SK-N-SH (cell line): ENCODE measurements around the gene HSPB2. TPM values are rescaled to one million over a fixed set of nuclear protein-coding genes. Genes with fewer than 3 reads are reported as not detected.

Experiments
- CTCF ChIA-PET: fragments of 300-600, 350-600 bp; formaldehyde crosslinking; extraction: SDS; loops from one replicate; lab custom pipeline; 2021; lab: Yijun Ruan, JAX
- POLR2A ChIA-PET: fragments of 350-600 bp; sonication (Branson Sonifier 250); formaldehyde crosslinking; extraction: SDS; loops from one replicate; lab custom pipeline; 2020; ENCODE audit warnings: antibody characterized with exemption, inconsistent platforms; lab: Yijun Ruan, JAX
- DNase-seq: peaks from one replicate; pipeline ENCODE4 v3.0.0; 2012
- H2AFZ ChIP-seq: fragments of 200-600 bp; sonication (generic); 2 replicates; pipeline ENCODE4 v1.8.1; 2016; ENCODE audit warnings: antibody characterized with exemption, mild to moderate bottlenecking, low read depth
- H3F3A ChIP-seq: fragments of 200-600 bp; sonication (generic); replicated peaks from 2 replicates; pipeline ENCODE3; 2016; ENCODE audit warnings: antibody characterized with exemption, mild to moderate bottlenecking; ENCODE audit not compliant: insufficient read depth
- H3K27ac ChIP-seq, 2 experiments: fragments of 200-500 bp in 1 of 2; fragments of 200-600 bp in 1 of 2; sonication (Bioruptor generic) in 1 of 2; sonication (generic), shearing (Covaris generic) in 1 of 2; 2 replicates each; pipeline versions ENCODE4 v1.5.1 to v1.6.1; 2014 to 2016; ENCODE audit warnings: low read depth in 2 of 2, inconsistent platforms in 1 of 2, low read length in 1 of 2, mild to moderate bottlenecking in 1 of 2, mixed read lengths in 1 of 2
- H3K27me3 ChIP-seq: fragments of 200-600 bp; sonication (generic), shearing (Covaris generic); 2 replicates; pipeline ENCODE4 v1.6.1; 2016; ENCODE audit warnings: mixed run types; ENCODE audit not compliant: insufficient read depth
- H3K36me3 ChIP-seq, 2 experiments: fragments of 200-500 bp in 1 of 2; fragments of 200-600 bp in 1 of 2; sonication (Bioruptor generic) in 1 of 2; sonication (generic) in 1 of 2; replicated peaks in 1 of 2; 2 replicates each; pipeline versions ENCODE3 to v1.5.1; 2014 to 2016; ENCODE audit warnings: low read length in 1 of 2, mild to moderate bottlenecking in 1 of 2; ENCODE audit not compliant: insufficient read depth in 2 of 2, control insufficient read depth in 1 of 2
- H3K4me1 ChIP-seq, 2 experiments: fragments of 200-500 bp in 1 of 2; fragments of 200-600 bp in 1 of 2; sonication (Bioruptor generic) in 1 of 2; sonication (generic), shearing (Covaris generic) in 1 of 2; 2 replicates each; pipeline versions ENCODE4 v1.5.1 to v1.6.1; 2014 to 2016; ENCODE audit warnings: low read depth in 1 of 2, low read length in 1 of 2, mixed run types in 1 of 2; ENCODE audit not compliant: insufficient read depth in 2 of 2, control insufficient read depth in 1 of 2
- H3K4me2 ChIP-seq: fragments of 200-600 bp; sonication (generic), shearing (Covaris generic); 2 replicates; pipeline ENCODE4 v1.6.1; 2017; ENCODE audit warnings: mixed run types
- H3K4me3 ChIP-seq, 2 experiments: fragments of 200-500 bp in 1 of 2; fragments of 200-600 bp in 1 of 2; sonication (Bioruptor generic) in 1 of 2; sonication (generic), shearing (Covaris generic) in 1 of 2; 2 replicates each; pipeline versions ENCODE4 v1.5.1 to v1.8.1; 2014 to 2016; ENCODE audit warnings: low read depth in 2 of 2, inconsistent platforms in 1 of 2, low read length in 1 of 2, mild to moderate bottlenecking in 1 of 2, mixed read lengths in 1 of 2, moderate library complexity in 1 of 2
- H3K79me2 ChIP-seq: fragments of 200-600 bp; sonication (generic); 2 replicates; pipeline ENCODE4 v1.8.1; 2017; ENCODE audit warnings: mild to moderate bottlenecking; ENCODE audit not compliant: insufficient read depth
- H3K9ac ChIP-seq: fragments of 200-600 bp; sonication (generic); 2 replicates; pipeline ENCODE4 v1.6.1; 2017; ENCODE audit warnings: mixed run types
- H3K9me2 ChIP-seq: fragments of 200-600 bp; sonication (generic); 2 replicates; pipeline ENCODE4 v1.6.1; 2017; ENCODE audit warnings: mixed run types
- H3K9me3 ChIP-seq: fragments of 200-600 bp; sonication (generic); 2 replicates; pipeline ENCODE4 v1.6.1; 2017; ENCODE audit warnings: mixed run types, mild to moderate bottlenecking, moderate library complexity
- H4K20me1 ChIP-seq: fragments of 200-600 bp; sonication (generic); 2 replicates; pipeline ENCODE4 v1.6.1; 2017; ENCODE audit warnings: mild to moderate bottlenecking, mixed run types; ENCODE audit not compliant: insufficient read depth
- CHD2 ChIP-seq: fragments of 150-350 bp; IDR thresholded peaks from 2 replicates; pipeline ENCODE4 v1.6.1; 2018; ENCODE audit warnings: low read length; ENCODE audit not compliant: partially characterized antibody
- ELF1 ChIP-seq: IDR thresholded peaks from 2 replicates; pipeline ENCODE4 v1.4.0; 2012
- EP300 ChIP-seq, 2 experiments: IDR thresholded peaks; 2 replicates each; pipeline versions ENCODE4 v1.4.0 to v1.6.1; 2012; ENCODE audit warnings: borderline replicate concordance in 1 of 2, low read depth in 1 of 2, low read length in 1 of 2
- EZH2phosphoT487 ChIP-seq: fragments of 200-600 bp; sonication (generic); IDR thresholded peaks from 2 replicates; pipeline ENCODE4 v1.6.1; 2017; ENCODE audit warnings: low read depth, mixed run types, mild to moderate bottlenecking, antibody characterized with exemption, moderate library complexity, borderline replicate concordance
- FOSL2 ChIP-seq: IDR thresholded peaks from 2 replicates; pipeline ENCODE4 v1.4.0; 2012; ENCODE audit warnings: low read depth, mild to moderate bottlenecking, moderate library complexity, borderline replicate concordance
- FOXJ3 ChIP-seq: sonication (generic); formaldehyde crosslinking; IDR thresholded peaks from 2 replicates; pipeline ENCODE4 v1.5.1; 2020; ENCODE audit warnings: mild to moderate bottlenecking, missing genetic modification reagents
- GABPA ChIP-seq: IDR thresholded peaks from 2 replicates; pipeline ENCODE4 v1.4.0; 2012; ENCODE audit warnings: low read depth, mild to moderate bottlenecking
- GATA2 ChIP-seq: sonication (generic); formaldehyde crosslinking; IDR thresholded peaks from 2 replicates; pipeline ENCODE4 v1.5.0; 2020; ENCODE audit warnings: mild to moderate bottlenecking, missing genetic modification reagents
- JUND ChIP-seq: IDR thresholded peaks from 2 replicates; pipeline ENCODE4 v1.4.0; 2012
- MEF2A ChIP-seq: IDR thresholded peaks from 2 replicates; pipeline ENCODE4 v1.4.0; 2012; ENCODE audit warnings: low read depth, borderline replicate concordance
- MXI1 ChIP-seq: IDR thresholded peaks from 2 replicates; pipeline ENCODE4 v1.6.1; 2012; ENCODE audit warnings: mild to moderate bottlenecking, low read depth, low read length, improper control_type of control experiment
- POLR2AphosphoS5 ChIP-seq: IDR thresholded peaks from 2 replicates; pipeline ENCODE4 v1.6.1; 2012; ENCODE audit warnings: low read depth, low read length
- RAD21 ChIP-seq: IDR thresholded peaks from 2 replicates; pipeline ENCODE4 v1.6.1; 2012; ENCODE audit warnings: mild to moderate bottlenecking, low read length
- RCOR1 ChIP-seq: fragments of 150-350 bp; IDR thresholded peaks from 2 replicates; pipeline ENCODE4 v1.6.1; 2017; ENCODE audit warnings: antibody characterized with exemption, low read length
- RFX5 ChIP-seq: IDR thresholded peaks from 2 replicates; pipeline ENCODE4 v1.6.1; 2012; ENCODE audit warnings: mild to moderate bottlenecking, improper control_type of control experiment, low read length
- RXRA ChIP-seq: IDR thresholded peaks from 2 replicates; pipeline ENCODE4 v1.4.0; 2012; ENCODE audit warnings: low read depth, mild to moderate bottlenecking, borderline replicate concordance
- SIN3A ChIP-seq: IDR thresholded peaks from 2 replicates; pipeline ENCODE4 v1.6.1; 2012; ENCODE audit warnings: low read depth, mild to moderate bottlenecking, low read length, moderate library complexity, borderline replicate concordance
- TCF12 ChIP-seq: IDR thresholded peaks from 2 replicates; pipeline ENCODE4 v1.4.0; 2012
- TEAD4 ChIP-seq: IDR thresholded peaks from 2 replicates; pipeline ENCODE4 v1.4.0; 2012; ENCODE audit warnings: mild to moderate bottlenecking, borderline replicate concordance; ENCODE audit not compliant: insufficient read depth
- WGBS: methylation state at CpG from one replicate; pipeline ENCODE4 v1.1.6; 2017; ENCODE audit warnings: low lambda C conversion rate; 5-methylcytosine and 5-hydroxymethylcytosine counted together
- polyA plus RNA-seq, 3 experiments: library from polyadenylated mRNA; depleted of rRNA; stranded (reverse); fragments of >200 nt; gene quantifications; 2 replicates each; pipeline ENCODE4 v1.2.3, GENCODE V29; 2012
- TF ChIP-seq, protein P1 (sequence below): IDR thresholded peaks from 2 replicates; pipeline ENCODE4 v1.4.0; 2012; ENCODE audit warnings: low read depth
- TF ChIP-seq, protein P2 (sequence below): fragments of 150-350 bp; IDR thresholded peaks from 2 replicates; pipeline ENCODE4 v1.6.1; 2017; ENCODE audit warnings: antibody characterized with exemption, low read length, low read depth, borderline replicate concordance
- TF ChIP-seq, protein P3 (sequence below): IDR thresholded peaks from 2 replicates; pipeline ENCODE4; 2012
- TF ChIP-seq, protein P4 (sequence below): fragments of 200-600 bp; sonication (generic); IDR thresholded peaks from 2 replicates; pipeline ENCODE4 v1.6.1; 2017; ENCODE audit warnings: antibody characterized with exemption, mild to moderate bottlenecking, moderate library complexity
- TF ChIP-seq, protein P5 (sequence below): IDR thresholded peaks from 2 replicates; pipeline ENCODE4 v1.4.0; 2012; ENCODE audit warnings: low read depth, borderline replicate concordance

HSPB2 gene
- polyA plus RNA-seq, 1 of the 3 experiments (the other 2 are of a cell fraction): not detected

DNA sequence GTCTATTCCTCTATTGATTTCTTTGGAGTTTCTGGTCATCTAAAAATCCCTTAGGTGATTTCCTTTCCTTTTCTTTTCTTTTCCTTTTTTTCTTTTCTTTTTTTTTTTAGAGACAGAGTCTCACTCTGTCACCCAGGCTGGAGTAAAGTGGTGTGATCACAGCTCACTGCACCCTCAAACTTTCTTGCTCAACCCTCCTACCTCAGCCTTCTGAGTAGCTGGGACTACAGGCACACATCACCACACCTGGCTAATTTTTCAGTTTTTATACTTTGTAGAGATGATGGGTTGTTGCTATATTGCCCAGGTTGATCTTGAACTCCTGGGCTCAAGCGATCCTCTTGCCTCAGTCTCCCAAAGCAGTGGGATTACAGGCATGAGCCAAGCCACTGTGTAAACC lies 4.2 kb downstream of the HSPB2 start:
- H3K4me2 ChIP-seq: no peak overlapping the region
- CTCF ChIA-PET: no interaction called here
- H3K9me2 ChIP-seq: no peaks in the 10 kb centered on the region
- POLR2A ChIA-PET: no interaction called here
- H3K27ac ChIP-seq: no peak overlapping the region
- no peaks in the 10 kb centered on the region for H3K27me3 ChIP-seq
- no peaks in the 10 kb centered on the region for H3K36me3 ChIP-seq
- H2AFZ ChIP-seq: no peak overlapping the region
- H3K9ac ChIP-seq: no peak overlapping the region
- H3K4me3 ChIP-seq: no peak overlapping the region
- H3F3A ChIP-seq: no peaks in the 10 kb centered on the region
- H3K9me3 ChIP-seq: no peaks in the 10 kb centered on the region
- no peaks in the 10 kb centered on the region for H3K79me2 ChIP-seq
- no peaks in the 10 kb centered on the region for H4K20me1 ChIP-seq
- peaks cover 6% of the 10 kb centered on the region in 2 experiments; a peak in 2 of 4 replicates for H3K4me1 ChIP-seq
- WGBS: 73% methylated on average over 1 of the region's 1 CpG
- DNase-seq: no peak
- TF ChIP-seq, protein P1, sequence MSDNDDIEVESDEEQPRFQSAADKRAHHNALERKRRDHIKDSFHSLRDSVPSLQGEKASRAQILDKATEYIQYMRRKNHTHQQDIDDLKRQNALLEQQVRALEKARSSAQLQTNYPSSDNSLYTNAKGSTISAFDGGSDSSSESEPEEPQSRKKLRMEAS: no peak
- TF ChIP-seq CHD2: no peak
- TF ChIP-seq MEF2A: no peak
- TF ChIP-seq JUND: no peak
- no peak for TF ChIP-seq RCOR1
- TF ChIP-seq FOXJ3: no peak
- TF ChIP-seq ELF1: no peak
- no peak for TF ChIP-seq SIN3A
- no peak for TF ChIP-seq EZH2phosphoT487
- no peak for TF ChIP-seq RAD21
- no peak for TF ChIP-seq MXI1
- TF ChIP-seq TEAD4: no peak
- no peak for TF ChIP-seq EP300 (IDR thresholded peaks at IDR 0.05; ENCODE audit: borderline replicate concordance in 1 of 2, low read depth in 1 of 2, low read length in 1 of 2)
- TF ChIP-seq, protein P2, sequence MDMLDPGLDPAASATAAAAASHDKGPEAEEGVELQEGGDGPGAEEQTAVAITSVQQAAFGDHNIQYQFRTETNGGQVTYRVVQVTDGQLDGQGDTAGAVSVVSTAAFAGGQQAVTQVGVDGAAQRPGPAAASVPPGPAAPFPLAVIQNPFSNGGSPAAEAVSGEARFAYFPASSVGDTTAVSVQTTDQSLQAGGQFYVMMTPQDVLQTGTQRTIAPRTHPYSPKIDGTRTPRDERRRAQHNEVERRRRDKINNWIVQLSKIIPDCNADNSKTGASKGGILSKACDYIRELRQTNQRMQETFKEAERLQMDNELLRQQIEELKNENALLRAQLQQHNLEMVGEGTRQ: no peak
- no peak for TF ChIP-seq GABPA
- TF ChIP-seq RFX5: no peak
- TF ChIP-seq RXRA: no peak
- no peak for TF ChIP-seq FOSL2
- no peak for TF ChIP-seq GATA2 (CRISPR knock-in tag)
- no peak for TF ChIP-seq POLR2AphosphoS5

DNA sequence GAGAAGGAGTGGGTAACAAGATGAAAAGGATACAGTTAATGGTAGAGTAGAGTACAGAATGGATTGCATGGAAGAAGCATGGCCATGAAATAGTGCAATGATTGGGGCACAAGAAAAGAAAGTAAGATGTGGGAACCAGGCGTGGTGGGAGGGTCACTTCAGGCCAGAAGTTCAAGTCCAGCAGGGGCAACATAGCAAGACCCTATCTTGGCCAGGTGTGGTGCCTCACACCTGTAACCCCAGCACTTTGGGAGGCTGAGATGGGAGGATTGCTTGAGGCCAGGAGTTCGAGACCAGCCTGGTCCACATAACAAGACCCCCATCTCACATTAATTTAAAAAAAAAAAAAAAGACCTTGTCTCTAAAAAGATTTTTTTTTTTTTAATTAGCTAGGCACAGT lies 4.8 kb downstream of the HSPB2 start:
- no peaks in the 10 kb centered on the region for H3K36me3 ChIP-seq
- H3F3A ChIP-seq: peaks cover under 1% of the 10 kb centered on the region
- H3K4me3 ChIP-seq: no peak overlapping the region
- peaks cover under 1 to 7% of the 10 kb centered on the region in 2 experiments for H3K4me1 ChIP-seq
- H3K27ac ChIP-seq: no peak overlapping the region
- H3K4me2 ChIP-seq: no peak overlapping the region
- H3K27me3 ChIP-seq: no peaks in the 10 kb centered on the region
- no peak overlapping the region for H3K9ac ChIP-seq
- ChIA-PET CTCF (no interaction called here), POLR2A (interaction anchor here (1.4 kb wide), 1 partner anchor 9 kb away, joined by 3 read pairs; no protein-coding TSS in a partner anchor)
- no peaks in the 10 kb centered on the region for H3K79me2 ChIP-seq
- no peak overlapping the region for H2AFZ ChIP-seq
- no peaks in the 10 kb centered on the region for H3K9me3 ChIP-seq
- no peak for DNase-seq
- H3K9me2 ChIP-seq: no peaks in the 10 kb centered on the region
- H4K20me1 ChIP-seq: no peaks in the 10 kb centered on the region
- 60% methylated on average over 2 of the region's 2 CpGs for WGBS
- TF ChIP-seq, protein P2: no peak
- TF ChIP-seq TCF12: no peak
- TF ChIP-seq, protein P3, sequence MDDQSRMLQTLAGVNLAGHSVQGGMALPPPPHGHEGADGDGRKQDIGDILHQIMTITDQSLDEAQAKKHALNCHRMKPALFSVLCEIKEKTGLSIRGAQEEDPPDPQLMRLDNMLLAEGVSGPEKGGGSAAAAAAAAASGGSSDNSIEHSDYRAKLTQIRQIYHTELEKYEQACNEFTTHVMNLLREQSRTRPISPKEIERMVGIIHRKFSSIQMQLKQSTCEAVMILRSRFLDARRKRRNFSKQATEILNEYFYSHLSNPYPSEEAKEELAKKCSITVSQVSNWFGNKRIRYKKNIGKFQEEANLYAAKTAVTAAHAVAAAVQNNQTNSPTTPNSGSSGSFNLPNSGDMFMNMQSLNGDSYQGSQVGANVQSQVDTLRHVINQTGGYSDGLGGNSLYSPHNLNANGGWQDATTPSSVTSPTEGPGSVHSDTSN: no peak
- TF ChIP-seq, protein P4, sequence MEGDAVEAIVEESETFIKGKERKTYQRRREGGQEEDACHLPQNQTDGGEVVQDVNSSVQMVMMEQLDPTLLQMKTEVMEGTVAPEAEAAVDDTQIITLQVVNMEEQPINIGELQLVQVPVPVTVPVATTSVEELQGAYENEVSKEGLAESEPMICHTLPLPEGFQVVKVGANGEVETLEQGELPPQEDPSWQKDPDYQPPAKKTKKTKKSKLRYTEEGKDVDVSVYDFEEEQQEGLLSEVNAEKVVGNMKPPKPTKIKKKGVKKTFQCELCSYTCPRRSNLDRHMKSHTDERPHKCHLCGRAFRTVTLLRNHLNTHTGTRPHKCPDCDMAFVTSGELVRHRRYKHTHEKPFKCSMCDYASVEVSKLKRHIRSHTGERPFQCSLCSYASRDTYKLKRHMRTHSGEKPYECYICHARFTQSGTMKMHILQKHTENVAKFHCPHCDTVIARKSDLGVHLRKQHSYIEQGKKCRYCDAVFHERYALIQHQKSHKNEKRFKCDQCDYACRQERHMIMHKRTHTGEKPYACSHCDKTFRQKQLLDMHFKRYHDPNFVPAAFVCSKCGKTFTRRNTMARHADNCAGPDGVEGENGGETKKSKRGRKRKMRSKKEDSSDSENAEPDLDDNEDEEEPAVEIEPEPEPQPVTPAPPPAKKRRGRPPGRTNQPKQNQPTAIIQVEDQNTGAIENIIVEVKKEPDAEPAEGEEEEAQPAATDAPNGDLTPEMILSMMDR: no peak
- TF ChIP-seq, protein P1: no peak
- TF ChIP-seq, protein P5, sequence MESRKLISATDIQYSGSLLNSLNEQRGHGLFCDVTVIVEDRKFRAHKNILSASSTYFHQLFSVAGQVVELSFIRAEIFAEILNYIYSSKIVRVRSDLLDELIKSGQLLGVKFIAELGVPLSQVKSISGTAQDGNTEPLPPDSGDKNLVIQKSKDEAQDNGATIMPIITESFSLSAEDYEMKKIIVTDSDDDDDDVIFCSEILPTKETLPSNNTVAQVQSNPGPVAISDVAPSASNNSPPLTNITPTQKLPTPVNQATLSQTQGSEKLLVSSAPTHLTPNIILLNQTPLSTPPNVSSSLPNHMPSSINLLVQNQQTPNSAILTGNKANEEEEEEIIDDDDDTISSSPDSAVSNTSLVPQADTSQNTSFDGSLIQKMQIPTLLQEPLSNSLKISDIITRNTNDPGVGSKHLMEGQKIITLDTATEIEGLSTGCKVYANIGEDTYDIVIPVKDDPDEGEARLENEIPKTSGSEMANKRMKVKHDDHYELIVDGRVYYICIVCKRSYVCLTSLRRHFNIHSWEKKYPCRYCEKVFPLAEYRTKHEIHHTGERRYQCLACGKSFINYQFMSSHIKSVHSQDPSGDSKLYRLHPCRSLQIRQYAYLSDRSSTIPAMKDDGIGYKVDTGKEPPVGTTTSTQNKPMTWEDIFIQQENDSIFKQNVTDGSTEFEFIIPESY: no peak
